Amygdala (tissue), 56 donors: ENCODE results near the gene CDH11.

ENCODE experiments used
- DNase-seq, 56 donors: peaks; one replicate each; lab custom pipeline; 2025; lab: John Stamatoyannopoulos, UW

The CDH11 gene

GRCh38 chr16:65042438-65043365 is 79.2 kb downstream of the CDH11 start:
- DNase-seq = no peak

GRCh38 chr16:65041667-65042066 is 80.2 kb downstream of the CDH11 start:
- DNase-seq = no peak

GRCh38 chr16:65038100-65038499 is 83.8 kb downstream of the CDH11 start:
- DNase-seq = no peak

- DNase-seq = peak in 1 of 56 donors; percentile 23
Measured at GRCh38 chr16:65037556-65037955, 84.3 kb downstream of the CDH11 start.

GRCh38 chr16:65034915-65035314 is 86.9 kb downstream of the CDH11 start:
- DNase-seq = no peak

- DNase-seq = no peak
Measured at GRCh38 chr16:65032387-65032786, 89.5 kb downstream of the CDH11 start.

GRCh38 chr16:65024767-65025178 is 97.1 kb downstream of the CDH11 start:
- no peak for DNase-seq

- no peak for DNase-seq
Measured at GRCh38 chr16:65023802-65024201, 98.1 kb downstream of the CDH11 start.

GRCh38 chr16:65021852-65022595 is 99.8 kb downstream of the CDH11 start:
- DNase-seq = no peak

GRCh38 chr16:65016754-65017153 is 105.1 kb downstream of the CDH11 start:
- no peak for DNase-seq

GRCh38 chr16:65015599-65015998 is 106.3 kb downstream of the CDH11 start:
- no peak for DNase-seq

GRCh38 chr16:65012357-65012756 is 109.5 kb downstream of the CDH11 start:
- no peak for DNase-seq

GRCh38 chr16:65010125-65010524 is 111.7 kb downstream of the CDH11 start:
- peak in 1 of 56 donors; percentile 13 for DNase-seq

GRCh38 chr16:65005696-65006095 is 116.2 kb downstream of the CDH11 start:
- DNase-seq = no peak

GRCh38 chr16:65004570-65004969 is 117.3 kb downstream of the CDH11 start:
- DNase-seq = no peak

GRCh38 chr16:65003621-65004020 is 118.2 kb downstream of the CDH11 start:
- no peak for DNase-seq

GRCh38 chr16:65002265-65002664 is 119.6 kb downstream of the CDH11 start:
- DNase-seq = no peak

- no peak for DNase-seq
Measured at GRCh38 chr16:65000654-65001053, 121.2 kb downstream of the CDH11 start.

GRCh38 chr16:64997751-64998150 is 124.1 kb downstream of the CDH11 start:
- no peak for DNase-seq

- DNase-seq = no peak
Measured at GRCh38 chr16:64997121-64997520, 124.7 kb downstream of the CDH11 start.

GRCh38 chr16:64996641-64997040 is 125.2 kb downstream of the CDH11 start:
- no peak for DNase-seq

GRCh38 chr16:64993464-64993863 is 128.4 kb downstream of the CDH11 start:
- DNase-seq = no peak
